ENCODE results near the gene PRSS21. TPM values are rescaled to one million over a fixed set of nuclear protein-coding genes. Genes with fewer than 3 reads are reported as not detected.

PRSS21 gene
- total RNA-seq, 1 donor from 2014 or later: 0.29 TPM

DNA sequence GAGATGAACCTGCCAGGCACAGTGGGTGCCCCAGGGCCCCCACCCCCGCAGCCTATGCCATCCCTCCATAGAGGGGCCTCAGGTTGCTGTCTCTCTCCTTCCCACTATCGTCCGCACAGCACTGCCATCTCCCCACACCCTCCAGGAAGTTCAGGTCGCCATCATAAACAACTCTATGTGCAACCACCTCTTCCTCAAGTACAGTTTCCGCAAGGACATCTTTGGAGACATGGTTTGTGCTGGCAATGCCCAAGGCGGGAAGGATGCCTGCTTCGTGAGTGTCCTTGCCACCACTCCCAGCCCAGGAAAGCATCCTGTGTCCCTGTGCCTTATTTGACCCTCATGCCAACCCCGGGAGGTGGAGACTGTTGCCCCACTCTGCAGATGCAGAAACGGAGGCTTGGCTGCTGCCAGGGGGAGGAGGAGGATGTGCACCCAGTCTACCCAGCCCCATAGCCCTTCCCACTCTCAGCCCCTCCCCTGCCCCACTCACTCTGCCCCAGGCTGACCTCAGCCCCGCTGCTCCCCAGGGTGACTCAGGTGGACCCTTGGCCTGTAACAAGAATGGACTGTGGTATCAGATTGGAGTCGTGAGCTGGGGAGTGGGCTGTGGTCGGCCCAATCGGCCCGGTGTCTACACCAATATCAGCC is 3.9 kb downstream of the PRSS21 start:
- Histone ChIP-seq H3K4me3 (ENCODE audit: low read depth, low read length) (no peak overlapping the region), H3K36me3 (ENCODE audit: control insufficient read depth, insufficient read depth, low read length) (no peaks in the 10 kb centered on the region), H3K27me3 (ENCODE audit: control insufficient read depth, insufficient read depth, low read length) (no peaks in the 10 kb centered on the region)
- TF ChIP-seq, protein P1, sequence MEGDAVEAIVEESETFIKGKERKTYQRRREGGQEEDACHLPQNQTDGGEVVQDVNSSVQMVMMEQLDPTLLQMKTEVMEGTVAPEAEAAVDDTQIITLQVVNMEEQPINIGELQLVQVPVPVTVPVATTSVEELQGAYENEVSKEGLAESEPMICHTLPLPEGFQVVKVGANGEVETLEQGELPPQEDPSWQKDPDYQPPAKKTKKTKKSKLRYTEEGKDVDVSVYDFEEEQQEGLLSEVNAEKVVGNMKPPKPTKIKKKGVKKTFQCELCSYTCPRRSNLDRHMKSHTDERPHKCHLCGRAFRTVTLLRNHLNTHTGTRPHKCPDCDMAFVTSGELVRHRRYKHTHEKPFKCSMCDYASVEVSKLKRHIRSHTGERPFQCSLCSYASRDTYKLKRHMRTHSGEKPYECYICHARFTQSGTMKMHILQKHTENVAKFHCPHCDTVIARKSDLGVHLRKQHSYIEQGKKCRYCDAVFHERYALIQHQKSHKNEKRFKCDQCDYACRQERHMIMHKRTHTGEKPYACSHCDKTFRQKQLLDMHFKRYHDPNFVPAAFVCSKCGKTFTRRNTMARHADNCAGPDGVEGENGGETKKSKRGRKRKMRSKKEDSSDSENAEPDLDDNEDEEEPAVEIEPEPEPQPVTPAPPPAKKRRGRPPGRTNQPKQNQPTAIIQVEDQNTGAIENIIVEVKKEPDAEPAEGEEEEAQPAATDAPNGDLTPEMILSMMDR (IDR thresholded peaks at IDR 0.05; ENCODE audit: insufficient read depth, low read length, poor library complexity, severe bottlenecking): no peak
- no peak for DNase-seq (ENCODE audit: low read depth)

GRCh38 chr16:2821487-2822157 is 4.6 kb downstream of the PRSS21 start:
- no peaks in the 10 kb centered on the region for H3K36me3 ChIP-seq (ENCODE audit: control insufficient read depth, insufficient read depth, low read length)
- H3K27me3 ChIP-seq (ENCODE audit: control insufficient read depth, insufficient read depth, low read length): no peaks in the 10 kb centered on the region
- DNase-seq (ENCODE audit: low read depth): no peak
- TF ChIP-seq, protein P1 (IDR thresholded peaks at IDR 0.05; ENCODE audit: insufficient read depth, low read length, poor library complexity, severe bottlenecking): no peak
- H3K4me3 ChIP-seq (ENCODE audit: low read depth, low read length): no peak overlapping the region

- DNase-seq (ENCODE audit: low read depth): no peak
- TF ChIP-seq, protein P1 (IDR thresholded peaks at IDR 0.05; ENCODE audit: insufficient read depth, low read length, poor library complexity, severe bottlenecking): no peak
- Histone ChIP-seq H3K36me3 (ENCODE audit: control insufficient read depth, insufficient read depth, low read length) (no peaks in the 10 kb centered on the region), H3K4me3 (ENCODE audit: low read depth, low read length) (no peak overlapping the region), H3K27me3 (ENCODE audit: control insufficient read depth, insufficient read depth, low read length) (peaks cover 2% of the 10 kb centered on the region)
These were observed 5.1 kb downstream of the PRSS21 start for GRCh38 chr16:2822158-2822495.

GRCh38 chr16:2822496-2822895 is 5.5 kb downstream of the PRSS21 start:
- DNase-seq (ENCODE audit: low read depth): no peak
- Histone ChIP-seq H3K36me3 (ENCODE audit: control insufficient read depth, insufficient read depth, low read length) (no peaks in the 10 kb centered on the region), H3K27me3 (ENCODE audit: control insufficient read depth, insufficient read depth, low read length) (peaks cover 2% of the 10 kb centered on the region), H3K4me3 (ENCODE audit: low read depth, low read length) (no peak overlapping the region)
- TF ChIP-seq, protein P1 (IDR thresholded peaks at IDR 0.05; ENCODE audit: insufficient read depth, low read length, poor library complexity, severe bottlenecking): no peak

- Histone ChIP-seq H3K36me3 (ENCODE audit: control insufficient read depth, insufficient read depth, low read length) (no peaks in the 10 kb centered on the region), H3K4me3 (ENCODE audit: low read depth, low read length) (no peak overlapping the region), H3K27me3 (ENCODE audit: control insufficient read depth, insufficient read depth, low read length) (peaks cover 2% of the 10 kb centered on the region)
- DNase-seq (ENCODE audit: low read depth): no peak
- TF ChIP-seq, protein P1 (IDR thresholded peaks at IDR 0.05; ENCODE audit: insufficient read depth, low read length, poor library complexity, severe bottlenecking): no peak
These were observed 7.6 kb downstream of the PRSS21 start for GRCh38 chr16:2824626-2825025.
